Measurements from ENCODE around the gene NMNAT3.

The NMNAT3 gene

GRCh38 chr3:139574026-139574947 is 103.5 kb downstream of the NMNAT3 start:
- DNase-seq (ENCODE audit: insufficient read length, low spot score) (no peak), FAIRE-seq (no peak)
- peak; percentile 8 for TF ChIP-seq CTCF (IDR thresholded peaks at IDR 0.05; ENCODE audit: insufficient read depth, missing control alignments)

- DNase-seq (ENCODE audit: insufficient read length, low spot score) (no peak), FAIRE-seq (no peak)
- no peak for TF ChIP-seq CTCF (IDR thresholded peaks at IDR 0.05; ENCODE audit: insufficient read depth, missing control alignments)
These were observed 104.7 kb downstream of the NMNAT3 start for GRCh38 chr3:139572847-139573672.

- no peak for FAIRE-seq
- TF ChIP-seq CTCF (IDR thresholded peaks at IDR 0.05; ENCODE audit: insufficient read depth, missing control alignments): no peak
- DNase-seq (ENCODE audit: insufficient read length, low spot score): no peak
These were observed 106.1 kb downstream of the NMNAT3 start for GRCh38 chr3:139571711-139572110.

- no peak for FAIRE-seq
- peak; percentile 38 for TF ChIP-seq CTCF (IDR thresholded peaks at IDR 0.05; ENCODE audit: insufficient read depth, missing control alignments)
- DNase-seq (ENCODE audit: insufficient read length, low spot score): no peak
These were observed 113.4 kb downstream of the NMNAT3 start for GRCh38 chr3:139564294-139564861.

GRCh38 chr3:139561959-139562676 is 115.7 kb downstream of the NMNAT3 start:
- DNase-seq (ENCODE audit: insufficient read length, low spot score) (no peak), FAIRE-seq (no peak)
- TF ChIP-seq CTCF (IDR thresholded peaks at IDR 0.05; ENCODE audit: insufficient read depth, missing control alignments): peak; percentile 50

GRCh38 chr3:139561255-139561817 is 116.4 kb downstream of the NMNAT3 start:
- FAIRE-seq: no peak
- no peak for TF ChIP-seq CTCF (IDR thresholded peaks at IDR 0.05; ENCODE audit: insufficient read depth, missing control alignments)
- DNase-seq (ENCODE audit: insufficient read length, low spot score): no peak

Measured in D721Med (cell line).